Pancreas (tissue), 10 donors: Measurements from ENCODE around the gene SOS1. TPM values are rescaled to one million over a fixed set of nuclear protein-coding genes. Genes with fewer than 3 reads are reported as not detected.

Experiments used
- ATAC-seq, 4 donors: fragments of 200-7000 bp; cut with Tn5 transposase; one replicate each; pipeline versions ENCODE4 v1.8.0 to v1.9.1; 2020; ENCODE audit warnings: mild to moderate bottlenecking in 4 of 4, moderate library complexity in 4 of 4
- DNase-seq, 6 donors: peaks; one replicate each; pipeline ENCODE4 v3.0.0-alpha.2; 2020
- FAIRE-seq: peaks from 2 replicates; lab custom pipeline; 2012; peaks lifted over from hg19 to GRCh38; lab: Jason Lieb, UNC
- H3K27ac ChIP-seq, 4 donors: fragments of 200-600 bp; sonication (generic); 1 replicate in 3 of 4; 2 replicates in 1 of 4; pipeline versions ENCODE4 v1.5.0 to v1.8.0; 2020
- H3K27me3 ChIP-seq, 4 donors: fragments of 200-600 bp; one replicate each; pipeline ENCODE4 v1.8.0; 2021
- H3K36me3 ChIP-seq, 3 donors: fragments of 200-600 bp; sonication (generic) in 1 of 3; one replicate each; pipeline versions ENCODE4 v1.5.0 to v1.8.0; 2020 to 2021
- H3K4me1 ChIP-seq, 3 donors: fragments of 200-600 bp; one replicate each; pipeline ENCODE4 v1.8.0; 2021
- H3K4me3 ChIP-seq, 4 donors: fragments of 200-600 bp; sonication (generic) in 2 of 4; one replicate each; pipeline versions ENCODE4 v1.5.0 to v1.8.0; 2020 to 2021
- H3K9me3 ChIP-seq, 4 donors: fragments of 200-600 bp; one replicate each; pipeline ENCODE4 v1.8.0; 2021
- WGBS, 2 donors: extraction: QIAGEN DNeasy Blood & Tissue Kit; methylation state at CpG; one replicate each; pipeline ENCODE4 v1.1.7; 2013; 5-methylcytosine and 5-hydroxymethylcytosine counted together
- intact Hi-C, 3 donors: fragments of 100-400 bp; cut with DNase I; formaldehyde crosslinking; loops; one replicate each; pipeline versions ENCODE4 v1.11.1 to v1.14.2; 2022
- polyA plus RNA-seq, 2 donors: library from polyadenylated mRNA; stranded (reverse); fragments of 200-250 nt; gene quantifications; one replicate each; pipeline ENCODE4 v1.2.3, GENCODE V29; 2013
- total RNA-seq, 6 donors: library from RNA; stranded (reverse); fragmentation: NEBNext Ultra II Directional in 4 of 6; extraction: Animal tissue kit (Norgen Biotek cat#: 25700) in 4 of 6; gene quantifications; one replicate each; pipeline versions ENCODE4 v1.2.1 to v1.2.4, GENCODE V29; 2021 to 2023
- TF ChIP-seq, protein P1 (sequence below), 4 donors: fragments of 200-600 bp; sonication (generic) in 3 of 4; IDR thresholded peaks; one replicate each; pipeline versions ENCODE4 v1.5.0 to v1.8.0; 2021; ENCODE audit warnings: antibody characterized with exemption in 4 of 4
- donor health status: healthy with polysubstance abuse.
- donor health status: DM: no; HTN: no; CAD: no; lungs with moderate emphysema.
- donor health status: DM: no; HTN: no; CAD: no.
- donor health status: control.
- donor health status: control.
- donor health status: Bipolar disorder and iron deficiency.
- donor health status: DM: yes; HTN: yes; CAD: no.
- donor health status: DM: no; HTN: no; CAD: no.
- donor health status: DM: no; HTN: no; CAD: no.
- donor health status: DM: yes; HTN: yes; CAD: no.

Gene SOS1
- total and polyA plus RNA-seq, 8 donors = 3.2 to 22.6 (median 10.1) TPM

DNA sequence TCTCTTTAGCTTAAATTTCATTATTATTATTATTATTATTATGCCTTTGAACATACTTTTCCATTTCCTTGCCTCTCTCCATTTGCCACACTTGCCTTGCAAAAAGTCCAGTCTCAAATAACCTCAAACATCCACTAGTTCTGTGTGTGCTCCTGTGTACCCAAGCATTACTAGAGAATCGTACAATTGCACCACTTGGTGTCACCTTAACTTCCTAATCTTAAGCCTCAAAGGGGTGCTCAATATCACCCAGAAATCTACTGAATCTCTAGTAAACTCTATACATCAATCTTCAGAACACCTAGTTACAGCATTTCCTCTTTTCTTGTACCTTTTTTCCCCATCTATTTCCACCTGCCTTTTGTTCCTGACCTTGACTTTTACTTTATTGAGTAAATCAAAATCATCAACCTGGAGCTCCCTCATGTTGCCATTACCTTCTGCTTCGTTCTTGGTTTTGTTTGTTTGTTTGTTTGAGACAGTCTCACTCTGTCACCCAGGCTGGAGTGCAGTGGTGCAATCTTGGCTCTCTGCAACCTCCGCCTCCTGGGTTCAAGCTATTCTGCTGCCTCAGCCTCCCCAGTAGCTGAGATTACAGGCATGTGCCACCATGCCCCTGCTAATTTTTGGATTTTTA, 12.5 kb upstream of the SOS1 start:
- no peak overlapping the region for H3K4me3 ChIP-seq
- TF ChIP-seq, protein P1, sequence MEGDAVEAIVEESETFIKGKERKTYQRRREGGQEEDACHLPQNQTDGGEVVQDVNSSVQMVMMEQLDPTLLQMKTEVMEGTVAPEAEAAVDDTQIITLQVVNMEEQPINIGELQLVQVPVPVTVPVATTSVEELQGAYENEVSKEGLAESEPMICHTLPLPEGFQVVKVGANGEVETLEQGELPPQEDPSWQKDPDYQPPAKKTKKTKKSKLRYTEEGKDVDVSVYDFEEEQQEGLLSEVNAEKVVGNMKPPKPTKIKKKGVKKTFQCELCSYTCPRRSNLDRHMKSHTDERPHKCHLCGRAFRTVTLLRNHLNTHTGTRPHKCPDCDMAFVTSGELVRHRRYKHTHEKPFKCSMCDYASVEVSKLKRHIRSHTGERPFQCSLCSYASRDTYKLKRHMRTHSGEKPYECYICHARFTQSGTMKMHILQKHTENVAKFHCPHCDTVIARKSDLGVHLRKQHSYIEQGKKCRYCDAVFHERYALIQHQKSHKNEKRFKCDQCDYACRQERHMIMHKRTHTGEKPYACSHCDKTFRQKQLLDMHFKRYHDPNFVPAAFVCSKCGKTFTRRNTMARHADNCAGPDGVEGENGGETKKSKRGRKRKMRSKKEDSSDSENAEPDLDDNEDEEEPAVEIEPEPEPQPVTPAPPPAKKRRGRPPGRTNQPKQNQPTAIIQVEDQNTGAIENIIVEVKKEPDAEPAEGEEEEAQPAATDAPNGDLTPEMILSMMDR (IDR thresholded peaks at IDR 0.05) = no peak
- WGBS, 2 donors = 72 to 83% methylated on average over 3 of the region's 3 CpGs
- no peak overlapping the region for H3K27ac ChIP-seq
- DNase-seq = no peak
- H3K9me3 ChIP-seq = no peaks in the 10 kb centered on the region
- intact Hi-C loops = no loop called here
- no peaks in the 10 kb centered on the region for H3K36me3 ChIP-seq
- no peak for FAIRE-seq
- H3K27me3 ChIP-seq = no peaks in the 10 kb centered on the region
- no peak for ATAC-seq
- H3K4me1 ChIP-seq = no peaks in the 10 kb centered on the region

GRCh38 chr2:39128919-39129391, 8.1 kb upstream of the SOS1 start:
- H3K27me3 ChIP-seq = no peaks in the 10 kb centered on the region
- FAIRE-seq (no peak), DNase-seq (no peak), ATAC-seq (no peak)
- no peaks in the 10 kb centered on the region for H3K4me1 ChIP-seq
- H3K9me3 ChIP-seq = no peaks in the 10 kb centered on the region
- WGBS, 2 donors = 81 to 94% methylated on average over 1 of the region's 1 CpG
- H3K36me3 ChIP-seq = no peaks in the 10 kb centered on the region
- no peak overlapping the region for H3K4me3 ChIP-seq
- TF ChIP-seq, protein P1 (IDR thresholded peaks at IDR 0.05) = no peak
- intact Hi-C loops = no loop called here
- no peak overlapping the region for H3K27ac ChIP-seq

- H3K27me3 ChIP-seq = no peaks in the 10 kb centered on the region
- no peaks in the 10 kb centered on the region for H3K9me3 ChIP-seq
- no peak for FAIRE-seq
- 75 to 86% methylated on average over 1 of the region's 1 CpG for WGBS, 2 donors
- TF ChIP-seq, protein P1 (IDR thresholded peaks at IDR 0.05) = no peak
- no peak overlapping the region for H3K4me3 ChIP-seq
- DNase-seq = no peak
- no peaks in the 10 kb centered on the region for H3K4me1 ChIP-seq
- intact Hi-C loops = no loop called here
- no peak for ATAC-seq
- no peaks in the 10 kb centered on the region for H3K36me3 ChIP-seq
- H3K27ac ChIP-seq = no peak overlapping the region
Measured at GRCh38 chr2:39127973-39128372, 7.1 kb upstream of the SOS1 start.

DNA sequence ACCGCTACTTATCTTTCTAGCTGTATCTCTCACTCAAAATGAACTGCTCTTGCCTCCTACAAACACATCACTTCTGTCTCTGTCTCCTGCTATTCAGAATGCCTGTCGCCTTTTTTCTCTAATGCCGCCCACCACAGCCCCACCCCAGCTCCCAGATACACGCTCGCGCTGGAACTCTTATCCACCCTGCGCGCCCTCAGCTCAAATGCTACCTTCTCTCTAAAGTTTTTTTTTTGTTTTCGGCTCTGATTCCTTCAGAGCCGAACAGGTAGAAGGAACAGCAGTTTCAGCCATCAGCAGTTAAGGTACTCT, 3.9 kb upstream of the SOS1 start:
- WGBS, 2 donors = 0 to 1% methylated on average over 10 of the region's 10 CpGs
- H3K27ac ChIP-seq = peak overlapping the region; percentile 76 to 84 (median 80)
- FAIRE-seq = no peak
- H3K9me3 ChIP-seq = no peaks in the 10 kb centered on the region
- no peaks in the 10 kb centered on the region for H3K27me3 ChIP-seq
- peaks cover 6 to 8% (median 8%) of the 10 kb centered on the region in 3 donors for H3K4me1 ChIP-seq
- TF ChIP-seq, protein P1 (IDR thresholded peaks at IDR 0.05) = no peak
- DNase-seq = no peak
- intact Hi-C loops = no loop called here
- no peaks in the 10 kb centered on the region for H3K36me3 ChIP-seq
- peak overlapping the region; percentile 39 to 76 (median 56) for H3K4me3 ChIP-seq
- peak in 3 of 4 donors; percentile 1 to 7 (median 3) for ATAC-seq
